ENCODE measurements around the gene MYBBP1A.

MYBBP1A gene

GRCh38 chr17:4525691-4526397 is 29.3 kb downstream of the MYBBP1A start:
- in situ Hi-C loops (cut with HindIII; ENCODE audit: low sequenced_read_pairs), result no loop called here

- in situ Hi-C loops (cut with HindIII; ENCODE audit: low sequenced_read_pairs), result no loop called here
Observed at GRCh38 chr17:4523946-4524345, 31.2 kb downstream of the MYBBP1A start.

GRCh38 chr17:4522661-4523060 is 32.5 kb downstream of the MYBBP1A start:
- in situ Hi-C loops (cut with HindIII; ENCODE audit: low sequenced_read_pairs), result no loop called here

- in situ Hi-C loops (cut with HindIII; ENCODE audit: low sequenced_read_pairs), result no loop called here
Observed at GRCh38 chr17:4520894-4521600, 34.1 kb downstream of the MYBBP1A start.

GRCh38 chr17:4520060-4520893 is 34.9 kb downstream of the MYBBP1A start:
- in situ Hi-C loops (cut with HindIII; ENCODE audit: low sequenced_read_pairs), result no loop called here

GRCh38 chr17:4519361-4519788 is 35.8 kb downstream of the MYBBP1A start:
- in situ Hi-C loops (cut with HindIII; ENCODE audit: low sequenced_read_pairs), result loop anchor here (10.0 kb wide), 1 partner anchor 95 kb away; no protein-coding TSS in a partner anchor

- in situ Hi-C loops (cut with HindIII; ENCODE audit: low sequenced_read_pairs), result loop anchor here (10.0 kb wide), 1 partner anchor 94 kb away; no protein-coding TSS in a partner anchor
Observed at GRCh38 chr17:4518901-4519300, 36.3 kb downstream of the MYBBP1A start.

- in situ Hi-C loops (cut with HindIII; ENCODE audit: low sequenced_read_pairs), result loop anchor here (10.0 kb wide), 1 partner anchor 92 kb away; no protein-coding TSS in a partner anchor
Observed at GRCh38 chr17:4516735-4517134, 38.4 kb downstream of the MYBBP1A start.

GRCh38 chr17:4515501-4515900 is 39.7 kb downstream of the MYBBP1A start:
- in situ Hi-C loops (cut with HindIII; ENCODE audit: low sequenced_read_pairs), result loop anchor here (10.0 kb wide), 1 partner anchor 91 kb away; no protein-coding TSS in a partner anchor

- in situ Hi-C loops (cut with HindIII; ENCODE audit: low sequenced_read_pairs), result loop anchor here (10.0 kb wide), 1 partner anchor 90 kb away; no protein-coding TSS in a partner anchor
Observed at GRCh38 chr17:4514779-4515178, 40.4 kb downstream of the MYBBP1A start.

GRCh38 chr17:4514206-4514605 is 41.0 kb downstream of the MYBBP1A start:
- in situ Hi-C loops (cut with HindIII; ENCODE audit: low sequenced_read_pairs), result loop anchor here (10.0 kb wide), 1 partner anchor 89 kb away; no protein-coding TSS in a partner anchor

GRCh38 chr17:4513113-4514032 is 41.8 kb downstream of the MYBBP1A start:
- in situ Hi-C loops (cut with HindIII; ENCODE audit: low sequenced_read_pairs), result loop anchor here (10.0 kb wide), 1 partner anchor 89 kb away; no protein-coding TSS in a partner anchor

- in situ Hi-C loops (cut with HindIII; ENCODE audit: low sequenced_read_pairs), result loop anchor here (10.0 kb wide), 1 partner anchor 88 kb away; no protein-coding TSS in a partner anchor
Observed at GRCh38 chr17:4512156-4513112, 42.8 kb downstream of the MYBBP1A start.

- in situ Hi-C loops (cut with HindIII; ENCODE audit: low sequenced_read_pairs), result loop anchor here (10.0 kb wide), 1 partner anchor 87 kb away; no protein-coding TSS in a partner anchor
Observed at GRCh38 chr17:4511199-4511932, 43.8 kb downstream of the MYBBP1A start.

GRCh38 chr17:4510618-4510941 is 44.6 kb downstream of the MYBBP1A start:
- in situ Hi-C loops (cut with HindIII; ENCODE audit: low sequenced_read_pairs), result loop anchor here (10.0 kb wide), 1 partner anchor 86 kb away; no protein-coding TSS in a partner anchor

GRCh38 chr17:4509923-4510617 is 45.1 kb downstream of the MYBBP1A start:
- in situ Hi-C loops (cut with HindIII; ENCODE audit: low sequenced_read_pairs), result loop anchor here (10.0 kb wide), 1 partner anchor 85 kb away; no protein-coding TSS in a partner anchor

GRCh38 chr17:4509401-4509800 is 45.8 kb downstream of the MYBBP1A start:
- in situ Hi-C loops (cut with HindIII; ENCODE audit: low sequenced_read_pairs), result no loop called here
